Midbrain (tissue), 1 donor: ENCODE data around the gene CPXM1.
A peak's percentile ranks its signal among the peaks of the same experiment; 100 is the strongest.

Experiments used
- DNase-seq: peaks from one replicate; lab custom pipeline; 2025; lab: John Stamatoyannopoulos, UW

The CPXM1 gene

DNA sequence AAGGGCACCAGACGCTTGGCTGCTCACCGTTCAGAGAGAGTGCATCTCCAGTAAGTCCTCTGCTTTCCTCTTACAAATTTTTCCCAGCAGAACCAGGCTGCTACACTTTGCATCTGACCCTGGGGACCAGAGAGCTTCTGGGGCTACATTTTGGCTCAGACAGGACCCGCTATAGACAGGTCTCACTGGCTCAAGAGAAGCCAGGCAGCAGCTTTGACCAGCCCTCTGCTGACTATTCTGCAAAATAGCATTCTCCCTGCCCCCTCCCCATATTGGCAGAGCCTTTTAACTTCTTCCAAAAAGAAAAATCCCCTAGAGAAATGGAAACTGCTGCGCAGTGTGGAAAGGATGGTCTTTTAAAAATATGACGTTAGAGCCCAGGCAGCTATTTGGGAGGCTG is 37.2 kb downstream of the CPXM1 start:
- DNase-seq = no peak

DNA sequence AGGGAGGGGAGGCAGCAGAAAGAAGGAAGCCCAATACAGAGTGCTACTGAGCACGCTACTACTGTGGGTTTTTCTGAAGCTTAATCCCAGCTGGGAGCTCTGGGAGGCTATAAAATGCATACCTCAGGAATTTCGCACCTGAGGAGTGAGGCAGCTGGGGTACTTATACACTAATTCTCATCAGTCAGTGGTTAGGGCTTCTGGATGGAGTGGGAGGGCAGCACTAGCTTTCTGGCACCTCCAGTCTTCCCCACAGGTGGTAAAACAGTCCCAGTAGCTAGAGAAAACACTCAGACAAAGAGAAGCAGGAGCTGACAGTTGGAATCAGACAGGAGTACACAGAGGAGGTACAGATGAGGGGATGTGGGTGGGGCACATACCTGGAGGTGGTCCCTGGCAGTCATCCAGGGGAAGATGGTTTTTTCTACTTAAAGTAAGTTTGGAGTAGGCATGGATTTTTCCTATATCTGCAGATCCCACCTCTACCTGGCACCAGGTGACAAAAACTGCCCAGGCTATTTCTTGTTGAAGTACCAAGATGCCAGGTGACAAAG is 37.8 kb downstream of the CPXM1 start:
- DNase-seq = no peak

DNA sequence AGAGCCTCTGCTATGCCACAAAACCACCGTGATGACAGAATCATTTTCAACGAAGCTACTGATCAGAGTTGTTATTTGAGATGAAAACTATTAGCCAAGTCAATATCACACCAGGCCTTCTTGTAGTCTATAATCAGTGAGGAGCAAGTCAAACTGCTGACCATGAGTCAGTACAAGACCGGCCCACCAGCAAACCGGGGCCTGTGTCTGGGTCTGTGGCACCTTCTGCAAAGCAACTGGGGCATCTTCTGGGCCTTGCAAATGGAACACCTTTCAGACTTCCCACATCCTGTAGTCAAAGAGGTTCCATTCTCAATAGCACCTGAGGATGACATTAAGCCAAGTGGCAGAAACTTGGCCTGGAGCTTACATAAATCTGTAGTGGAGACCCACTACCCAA is 38.5 kb downstream of the CPXM1 start:
- DNase-seq = no peak

DNA sequence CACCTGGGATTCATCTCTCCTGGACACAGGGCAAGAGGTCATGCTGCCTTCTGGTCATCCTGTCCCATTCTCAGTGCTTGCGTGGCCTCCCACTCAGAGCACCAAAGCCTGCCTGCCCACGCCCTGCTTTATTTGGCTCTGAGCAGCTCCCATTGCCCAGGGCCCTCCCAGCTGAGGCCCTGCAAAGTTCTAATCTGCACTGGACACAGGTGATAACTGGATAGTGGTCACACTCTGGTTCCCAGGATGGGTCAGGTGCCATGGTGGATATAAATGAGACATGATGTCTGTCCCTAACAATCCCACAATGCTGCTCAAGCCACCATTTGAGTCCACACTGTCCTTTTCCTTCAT is 39.5 kb downstream of the CPXM1 start:
- no peak for DNase-seq

DNA sequence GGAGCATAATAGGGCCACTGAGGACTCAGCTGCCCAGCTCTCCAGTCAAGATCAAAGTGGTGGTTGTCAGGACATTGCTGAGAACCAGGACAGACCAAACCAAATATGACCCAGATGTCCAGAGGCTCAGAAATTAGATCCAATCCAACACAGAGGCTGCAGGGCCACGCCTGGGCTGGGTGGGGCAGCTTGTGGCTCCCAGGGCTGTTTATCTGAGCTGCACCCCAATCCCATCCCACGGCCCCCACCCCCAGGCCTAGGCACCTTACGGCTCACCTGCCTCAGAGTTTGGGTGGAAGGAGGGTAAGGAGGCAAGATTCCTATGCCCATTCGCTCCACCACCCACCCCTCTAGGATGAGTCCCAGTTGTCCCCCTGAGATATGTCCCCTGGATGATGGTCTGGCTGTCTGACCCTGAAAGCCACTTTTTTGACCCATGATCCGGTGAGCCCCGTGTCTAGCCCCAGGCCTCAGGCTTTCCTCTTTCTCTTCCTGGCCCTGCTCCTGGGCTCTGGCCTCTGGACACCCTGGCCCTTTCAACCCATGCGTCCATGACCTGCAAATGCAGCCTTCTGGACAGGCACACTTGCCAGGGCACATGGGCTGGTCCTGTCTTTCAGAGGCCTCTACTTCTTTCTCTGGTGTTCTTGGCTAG is 40.0 kb downstream of the CPXM1 start:
- no peak for DNase-seq

GRCh38 chr20:2759603-2760296 is 40.7 kb downstream of the CPXM1 start:
- DNase-seq = no peak

DNA sequence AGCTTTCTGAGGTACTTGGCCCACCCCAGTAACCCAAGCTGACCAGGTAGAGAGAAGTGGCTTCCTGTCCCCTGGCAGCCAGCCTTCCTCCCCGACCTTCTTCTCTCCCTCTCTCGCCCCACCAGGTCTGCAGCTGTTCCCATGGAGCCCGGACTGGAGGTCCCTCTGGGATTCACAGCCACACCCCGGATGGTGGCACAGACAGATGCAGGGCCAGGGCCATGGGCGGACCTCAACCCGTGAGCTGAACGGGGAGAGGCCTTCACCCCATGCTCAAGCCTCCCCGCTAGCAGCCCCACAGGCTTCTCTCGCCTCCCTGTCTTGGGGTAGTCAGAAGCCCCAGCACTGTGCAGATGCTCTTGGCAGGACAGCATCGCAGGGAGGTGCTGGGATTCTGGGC is 41.3 kb downstream of the CPXM1 start:
- no peak for DNase-seq

DNA sequence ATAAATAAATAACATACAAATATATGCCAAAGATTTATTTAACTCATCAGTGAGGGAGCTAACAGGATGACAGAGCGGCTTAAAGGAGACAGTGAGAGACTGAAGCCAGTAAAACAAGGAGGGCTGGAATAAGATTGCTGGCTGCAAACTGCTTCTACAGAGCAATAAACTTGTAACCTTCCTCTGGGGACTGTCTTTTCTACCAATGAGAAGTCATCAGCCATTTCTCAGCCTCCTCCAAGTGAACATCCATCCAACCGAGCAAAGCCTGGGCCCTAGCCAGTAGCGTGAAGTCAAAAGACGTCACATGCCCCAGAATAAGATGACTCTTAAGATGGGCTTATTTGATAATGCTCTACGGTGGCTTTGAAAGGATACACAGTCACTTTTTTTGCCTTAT is 42.5 kb downstream of the CPXM1 start:
- no peak for DNase-seq

GRCh38 chr20:2757001-2757400 is 43.4 kb downstream of the CPXM1 start:
- DNase-seq = no peak

DNA sequence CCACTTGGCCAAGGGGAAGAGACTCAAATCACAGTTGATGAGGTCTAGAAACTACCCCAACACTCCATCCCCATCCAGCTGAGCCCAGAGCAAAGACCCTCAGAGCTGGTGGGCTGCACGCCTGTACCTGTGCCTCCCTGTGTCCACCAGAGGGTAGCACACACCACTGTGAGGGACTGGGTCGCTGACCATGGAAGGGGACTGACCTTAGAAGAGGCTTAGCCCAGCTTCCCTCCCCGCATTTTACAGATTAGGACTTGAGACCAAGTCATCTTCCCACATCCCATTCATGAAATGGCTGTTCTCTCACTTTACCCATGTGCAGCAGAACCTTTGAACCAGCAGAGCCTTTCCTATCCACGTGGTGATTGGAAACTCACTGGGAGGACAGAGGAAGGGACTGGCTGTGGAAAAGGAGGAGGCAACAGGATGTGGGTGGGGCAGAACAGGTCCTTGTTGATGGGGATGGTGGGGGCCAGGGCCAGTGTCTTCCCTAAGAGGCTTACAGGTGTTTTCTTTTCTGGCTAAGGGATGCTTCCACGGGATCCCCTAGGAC is 44.3 kb downstream of the CPXM1 start:
- DNase-seq = no peak

GRCh38 chr20:2755451-2756055 is 44.9 kb downstream of the CPXM1 start:
- no peak for DNase-seq

GRCh38 chr20:2754424-2754823 is 46.0 kb downstream of the CPXM1 start:
- DNase-seq = no peak

DNA sequence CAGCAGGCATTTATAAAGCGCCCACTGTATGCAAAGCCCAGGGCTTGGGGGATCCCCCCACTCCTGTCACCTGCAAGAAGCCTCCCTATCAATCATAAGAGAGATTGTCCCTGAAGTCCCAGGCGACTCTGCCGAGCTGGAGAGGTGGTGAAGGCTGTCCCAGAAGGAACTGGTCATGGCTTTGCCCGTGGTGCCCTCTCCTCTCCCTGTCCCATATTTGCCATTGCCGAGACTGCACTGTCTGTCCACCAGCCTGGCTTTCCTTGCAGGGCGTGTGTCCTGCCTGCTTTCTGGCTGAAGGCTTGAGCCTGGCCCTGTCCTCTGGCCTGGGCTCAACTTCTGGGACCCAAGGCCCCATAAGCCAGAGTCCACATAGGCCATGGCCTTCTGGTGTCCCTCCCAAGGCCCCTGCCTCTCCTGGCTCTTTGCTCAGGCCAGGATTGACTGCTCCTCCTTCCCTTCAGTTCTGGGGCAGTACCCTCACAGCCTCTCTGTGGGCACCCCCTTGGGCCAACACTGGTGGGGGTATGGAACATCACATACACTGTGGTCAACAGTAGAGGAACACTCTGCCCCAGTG is 46.9 kb downstream of the CPXM1 start:
- DNase-seq = no peak

DNA sequence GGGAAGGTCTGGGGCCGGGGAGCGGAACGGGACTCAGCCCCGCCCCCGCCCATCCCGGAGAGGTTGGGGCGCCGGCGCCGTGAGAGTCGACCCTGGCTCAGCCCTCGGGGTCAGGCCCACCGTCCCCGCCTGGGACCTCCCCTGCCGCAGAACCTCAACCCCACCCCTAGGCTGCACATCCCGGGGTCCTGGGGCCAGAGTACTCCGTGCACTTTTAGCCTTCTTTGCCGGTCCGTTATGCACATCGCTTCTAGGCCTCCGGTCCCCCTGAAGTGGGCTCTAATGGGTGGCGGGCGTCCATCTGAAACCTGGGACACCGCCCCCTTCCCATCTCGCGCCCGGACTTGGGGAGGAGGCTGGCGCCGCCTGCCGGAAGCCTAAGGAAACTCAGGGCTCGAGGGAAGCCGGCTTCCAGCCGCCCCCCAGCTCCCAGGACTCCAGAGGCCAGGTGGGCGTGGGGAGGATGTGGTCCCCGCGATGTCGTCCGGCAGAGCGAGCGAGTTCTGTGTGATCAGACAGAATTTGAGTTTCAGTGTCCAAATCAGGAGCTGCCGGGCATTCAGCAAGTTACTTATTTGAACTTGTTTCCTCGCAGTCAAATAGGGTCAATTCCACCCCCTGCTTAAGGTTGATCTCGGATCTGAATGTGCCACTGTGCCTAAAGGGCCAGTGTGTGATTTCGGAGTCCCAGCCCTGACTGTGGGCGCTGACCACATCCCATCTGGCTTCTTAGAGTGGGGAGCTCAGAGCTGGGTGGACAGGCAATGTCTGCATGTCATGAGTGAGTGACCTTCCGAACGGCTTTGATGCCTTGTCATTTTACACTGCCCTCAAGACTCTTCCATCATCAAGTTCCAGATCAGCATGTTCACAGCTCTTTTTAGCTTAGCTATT is 47.6 kb downstream of the CPXM1 start:
- DNase-seq = peak; percentile 1

DNA sequence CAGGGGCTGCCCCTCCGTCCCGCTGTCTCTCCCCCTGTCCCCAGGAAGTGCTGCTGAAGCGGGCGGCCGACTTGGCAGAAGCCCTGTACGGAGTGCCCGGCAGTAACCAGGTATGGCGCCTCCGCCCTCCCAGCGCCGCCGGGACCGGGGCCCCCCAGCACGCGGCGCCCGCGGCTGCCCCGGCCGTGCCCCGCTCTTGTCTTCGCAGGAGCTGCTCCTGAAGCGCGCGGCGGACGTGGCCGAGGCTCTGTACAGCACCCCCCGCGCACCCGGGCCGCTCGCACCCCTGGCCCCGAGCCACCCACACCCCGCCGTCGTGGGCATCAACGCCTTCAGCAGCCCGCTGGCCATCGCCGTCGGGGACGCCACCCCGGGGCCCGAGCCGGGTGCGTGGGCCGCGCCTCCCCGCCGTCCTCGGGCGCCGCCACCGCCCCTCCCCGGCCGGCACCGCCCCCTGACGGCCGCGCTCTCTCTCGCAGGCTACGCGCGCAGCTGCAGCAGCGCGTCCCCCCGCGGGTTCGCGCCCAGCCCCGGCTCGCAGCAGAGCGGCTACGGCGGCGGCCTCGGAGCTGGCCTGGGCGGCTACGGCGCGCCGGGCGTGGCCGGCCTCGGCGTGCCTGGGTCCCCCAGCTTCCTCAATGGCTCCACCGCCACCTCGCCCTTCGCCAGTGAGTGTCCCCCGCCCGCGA is 48.4 kb downstream of the CPXM1 start:
- DNase-seq = no peak

DNA sequence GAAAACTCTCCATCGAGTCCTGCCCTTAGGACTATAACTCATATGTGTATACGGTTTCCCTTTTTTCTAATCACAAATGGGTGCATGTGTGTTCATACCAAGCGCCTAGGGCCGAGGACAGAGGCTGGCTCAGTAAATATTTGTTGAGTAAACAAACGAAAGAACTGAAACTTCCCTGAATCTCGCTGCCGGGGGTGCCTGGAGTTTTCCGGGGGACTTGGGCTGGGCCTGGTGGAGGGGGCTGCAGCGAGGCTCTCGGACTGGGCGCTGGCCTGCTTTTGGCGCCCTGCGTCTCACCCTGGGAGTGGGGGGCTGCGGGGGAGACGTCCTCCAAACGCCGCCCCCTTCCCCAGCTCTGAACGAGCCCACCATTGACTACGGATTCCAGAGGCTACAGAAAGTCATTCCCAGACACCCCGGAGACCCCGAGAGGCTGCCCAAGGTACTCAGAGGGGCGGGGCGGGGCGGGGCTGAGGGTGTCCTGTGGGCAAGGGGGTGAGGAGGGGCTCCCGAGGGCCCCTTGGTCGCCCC is 49.0 kb downstream of the CPXM1 start:
- DNase-seq = no peak

DNA sequence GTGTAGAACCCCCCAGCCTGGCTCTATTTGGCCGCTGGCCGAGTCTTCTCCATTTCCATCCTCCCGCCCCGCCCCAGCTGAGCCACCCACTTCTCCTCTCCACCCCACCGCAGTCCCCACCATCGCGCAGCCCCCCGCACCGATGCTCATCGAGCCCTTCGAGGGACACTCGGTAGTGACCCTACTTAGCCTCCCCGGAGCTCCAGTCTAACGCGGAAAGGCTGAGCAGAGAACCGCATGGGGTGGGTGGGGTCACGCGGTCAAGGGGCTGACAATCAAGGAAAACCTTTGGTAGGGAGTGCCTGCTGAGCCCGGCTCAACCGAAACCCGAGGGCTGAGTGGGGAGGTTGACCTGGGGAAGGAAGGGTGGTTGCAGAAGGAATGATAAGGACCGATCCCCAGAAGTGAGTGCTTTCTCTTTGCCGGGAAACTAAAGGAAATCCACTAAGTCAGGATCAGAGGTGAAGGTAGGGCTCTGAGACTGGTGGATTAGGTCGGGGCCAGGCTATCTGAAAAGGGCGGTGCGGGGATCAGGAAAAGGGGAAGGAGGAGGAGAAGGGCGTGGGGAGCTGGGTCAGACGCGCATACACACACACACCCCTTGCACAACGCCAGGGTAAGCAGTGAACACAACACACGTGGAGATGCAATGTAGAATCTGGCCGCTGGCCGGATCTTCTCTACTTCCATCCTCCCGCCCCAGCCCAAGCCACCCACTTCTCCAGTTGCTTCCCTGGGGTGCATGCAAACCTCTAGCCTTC is 49.8 kb downstream of the CPXM1 start:
- DNase-seq = no peak

GRCh38 chr20:2749951-2750490 is 50.4 kb downstream of the CPXM1 start:
- no peak for DNase-seq

DNA sequence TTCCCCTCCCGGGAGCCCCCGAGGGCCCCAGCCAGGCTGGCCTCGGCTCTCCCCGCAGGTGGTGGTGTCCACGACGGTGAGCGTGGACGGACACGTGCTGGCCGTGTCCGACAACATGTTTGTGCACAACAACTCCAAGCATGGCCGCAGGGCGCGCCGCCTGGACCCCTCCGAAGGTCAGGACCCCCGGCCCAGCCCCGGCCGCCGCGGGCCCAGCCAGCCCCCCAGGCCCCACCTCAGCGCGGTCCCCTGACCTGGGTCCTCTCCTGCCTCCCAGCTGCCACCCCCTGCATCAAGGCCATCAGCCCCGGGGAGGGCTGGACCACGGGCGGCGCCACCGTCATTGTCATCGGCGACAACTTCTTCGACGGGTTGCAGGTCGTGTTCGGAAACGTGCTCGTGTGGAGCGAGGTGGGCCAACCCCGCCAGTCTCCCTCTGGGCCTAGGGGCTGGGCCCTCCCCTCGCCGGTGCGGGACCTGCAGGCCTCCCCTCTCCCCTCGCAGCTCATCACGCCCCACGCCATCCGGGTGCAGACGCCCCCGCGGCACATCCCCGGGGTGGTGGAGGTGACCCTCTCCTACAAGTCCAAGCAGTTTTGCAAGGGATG is 51.0 kb downstream of the CPXM1 start:
- no peak for DNase-seq
